ENCODE results near the gene PDXDC1.
"Not testable (repeated sequence)": the region's sequence is repeated elsewhere in the genome, so short reads cannot be mapped to it uniquely, and the experiment has no call there.

- TF ChIP-seq CTCF (IDR thresholded peaks at IDR 0.05 in 2 of 3, conservative IDR thresholded peaks at IDR 0.05 in 1 of 3; ENCODE audit: borderline replicate concordance in 1 of 3, insufficient read depth in 1 of 3, low read depth in 2 of 3, low read length in 2 of 3); CEBPB (IDR thresholded peaks at IDR 0.05; ENCODE audit: low read depth): not testable (repeated sequence)
Observed at GRCh38 chr16:14998300-14998699, 23.5 kb downstream of the PDXDC1 start.
